Measurements from ENCODE around the gene IGSF21.

Gene IGSF21

DNA sequence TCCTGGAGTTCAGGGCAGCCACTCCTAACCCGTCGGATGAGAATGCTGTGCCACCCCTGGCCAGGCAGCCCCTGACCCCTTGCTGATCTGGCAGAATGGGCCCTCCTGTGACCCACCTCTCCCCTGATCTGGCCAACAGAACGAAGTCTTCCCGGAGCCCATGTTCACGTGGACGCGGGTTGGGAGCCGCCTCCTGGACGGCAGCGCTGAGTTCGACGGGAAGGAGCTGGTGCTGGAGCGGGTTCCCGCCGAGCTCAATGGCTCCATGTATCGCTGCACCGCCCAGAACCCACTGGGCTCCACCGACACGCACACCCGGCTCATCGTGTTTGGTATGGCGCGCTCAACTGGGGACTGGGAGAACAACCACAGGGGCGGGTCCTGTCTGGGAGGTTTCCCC lies 269.1 kb downstream of the IGSF21 start:
- DNase-seq, result no peak

- no peak for DNase-seq
These were observed 272.7 kb downstream of the IGSF21 start for GRCh38 chr1:18380288-18380687.

DNA sequence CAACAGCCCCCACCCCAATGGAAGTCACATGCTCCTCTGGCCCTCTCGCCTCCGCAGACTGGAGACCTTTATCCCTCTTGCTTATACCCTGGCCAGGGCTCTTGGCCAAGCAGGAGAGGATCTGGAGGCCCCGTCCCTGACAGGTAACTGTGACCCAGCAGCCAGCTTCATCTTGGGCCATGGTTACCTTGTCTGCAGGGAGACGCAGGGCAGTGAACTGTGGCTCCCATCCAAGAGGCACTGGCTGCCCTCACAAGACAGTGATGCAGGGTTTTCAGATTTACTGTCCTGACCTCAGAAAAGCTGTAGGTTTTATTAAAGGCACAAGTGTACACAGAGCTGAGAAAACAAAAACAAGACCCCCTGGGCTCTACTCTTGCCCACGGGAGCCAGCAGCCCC lies 276.5 kb downstream of the IGSF21 start:
- DNase-seq, result no peak

DNA sequence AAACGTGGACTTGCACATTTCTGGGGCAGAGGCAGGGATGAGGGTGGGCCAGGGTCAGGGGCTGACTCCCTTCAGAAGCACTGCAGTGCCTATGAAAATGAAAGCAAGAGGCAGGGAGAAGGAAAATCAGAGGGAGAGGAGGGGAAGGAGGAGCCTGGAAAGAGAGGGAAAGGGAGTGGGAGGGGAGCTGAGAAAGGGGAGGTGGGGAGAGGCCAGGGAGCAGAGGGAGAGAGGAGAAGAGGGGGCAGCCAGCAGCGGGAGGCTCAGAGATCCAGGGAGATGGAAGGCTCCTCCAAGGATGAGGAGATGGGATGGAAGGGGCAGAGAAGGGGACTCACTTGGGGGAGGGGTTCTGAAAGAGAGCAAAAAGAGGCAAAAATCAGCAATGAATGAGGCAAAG lies 276.9 kb downstream of the IGSF21 start:
- DNase-seq, result no peak

DNA sequence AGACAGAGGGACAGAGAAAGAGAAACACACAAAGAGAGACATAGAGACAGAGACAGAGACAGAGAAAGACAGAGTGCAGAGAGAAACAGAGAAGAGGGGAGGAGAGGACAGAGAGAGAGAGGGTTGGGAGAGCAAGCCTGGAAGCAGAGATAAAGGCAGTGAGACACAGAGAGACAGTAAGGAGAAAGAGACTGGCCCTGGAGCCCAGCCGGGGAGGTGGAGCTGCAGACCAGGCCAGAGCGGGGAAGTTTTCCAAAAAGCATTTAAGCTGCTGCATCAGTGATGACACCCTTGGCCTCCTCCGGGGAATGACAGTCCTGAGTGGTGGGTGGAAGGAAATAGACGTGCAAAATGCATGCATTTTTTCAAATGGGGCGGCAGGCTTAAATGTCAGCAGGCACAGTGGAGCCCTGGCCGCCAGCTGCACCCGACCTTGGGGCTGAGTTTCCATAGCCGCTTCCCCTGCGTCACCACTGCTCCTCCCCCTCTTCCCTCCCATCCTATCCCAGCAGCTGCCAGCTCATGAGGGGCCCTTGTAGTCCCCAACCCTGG lies 277.7 kb downstream of the IGSF21 start:
- DNase-seq, result no peak

GRCh38 chr1:18386591-18386990 lies 279.0 kb downstream of the IGSF21 start:
- DNase-seq, result no peak

- no peak for DNase-seq
These were observed 279.7 kb downstream of the IGSF21 start for GRCh38 chr1:18387307-18387706.

- no peak for DNase-seq
These were observed 283.4 kb downstream of the IGSF21 start for GRCh38 chr1:18390953-18391352.

- DNase-seq, result no peak
These were observed 287.1 kb downstream of the IGSF21 start for GRCh38 chr1:18394563-18395156.

DNA sequence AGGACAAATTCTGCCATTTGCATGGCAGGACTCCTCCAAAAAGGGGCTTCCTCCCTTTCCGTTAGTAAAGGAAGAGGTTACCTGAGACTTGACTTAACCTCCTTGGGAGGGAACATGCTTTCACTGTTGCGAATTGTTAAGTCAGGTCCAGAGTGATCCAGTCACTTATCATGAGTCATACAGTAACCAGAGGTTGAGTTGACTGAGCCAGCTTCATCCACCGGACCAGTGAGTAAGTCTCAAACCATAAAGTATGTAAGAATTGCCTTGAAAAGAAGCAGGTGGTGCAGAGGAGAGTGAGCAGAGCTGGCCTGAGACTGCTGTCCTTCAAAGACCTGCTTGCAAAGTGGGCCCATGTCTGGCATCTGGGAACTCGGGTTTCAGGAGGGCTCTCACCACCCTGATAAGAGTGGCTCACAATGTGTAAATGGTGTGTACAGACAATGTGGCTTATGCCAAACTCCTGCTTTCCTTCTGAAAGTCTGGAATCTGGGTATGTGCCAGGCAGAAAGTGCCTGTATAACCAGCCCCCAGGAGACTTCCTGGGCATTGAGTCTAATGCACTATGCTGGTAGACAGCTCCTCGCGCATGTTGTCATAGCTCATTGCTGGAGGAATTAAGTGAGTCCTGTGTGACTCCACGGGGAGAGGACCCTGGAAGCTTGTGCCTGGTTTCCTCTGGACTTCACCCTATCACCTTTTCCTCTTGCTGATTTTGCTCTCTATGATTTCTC lies 288.8 kb downstream of the IGSF21 start:
- DNase-seq, result no peak

DNA sequence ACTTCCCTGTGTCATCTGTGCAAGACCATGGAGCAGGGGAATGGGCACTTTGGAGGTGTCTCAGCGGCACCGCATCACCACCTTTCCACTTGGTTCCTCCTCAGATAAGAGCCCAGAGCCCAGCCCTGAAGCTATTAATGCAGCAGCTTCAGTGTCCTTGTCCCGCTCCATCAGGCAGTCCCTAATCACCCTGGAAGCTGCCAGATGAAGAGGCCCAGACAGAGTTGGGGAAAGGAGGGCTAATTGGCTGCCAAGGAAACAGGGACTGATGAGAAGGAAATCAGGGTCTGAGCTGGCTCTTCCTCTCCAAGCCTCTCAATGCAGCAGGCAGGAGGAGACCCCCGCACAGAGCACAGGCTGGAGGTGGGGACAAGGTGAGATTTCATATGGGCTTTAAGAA lies 290.0 kb downstream of the IGSF21 start:
- DNase-seq, result no peak

DNA sequence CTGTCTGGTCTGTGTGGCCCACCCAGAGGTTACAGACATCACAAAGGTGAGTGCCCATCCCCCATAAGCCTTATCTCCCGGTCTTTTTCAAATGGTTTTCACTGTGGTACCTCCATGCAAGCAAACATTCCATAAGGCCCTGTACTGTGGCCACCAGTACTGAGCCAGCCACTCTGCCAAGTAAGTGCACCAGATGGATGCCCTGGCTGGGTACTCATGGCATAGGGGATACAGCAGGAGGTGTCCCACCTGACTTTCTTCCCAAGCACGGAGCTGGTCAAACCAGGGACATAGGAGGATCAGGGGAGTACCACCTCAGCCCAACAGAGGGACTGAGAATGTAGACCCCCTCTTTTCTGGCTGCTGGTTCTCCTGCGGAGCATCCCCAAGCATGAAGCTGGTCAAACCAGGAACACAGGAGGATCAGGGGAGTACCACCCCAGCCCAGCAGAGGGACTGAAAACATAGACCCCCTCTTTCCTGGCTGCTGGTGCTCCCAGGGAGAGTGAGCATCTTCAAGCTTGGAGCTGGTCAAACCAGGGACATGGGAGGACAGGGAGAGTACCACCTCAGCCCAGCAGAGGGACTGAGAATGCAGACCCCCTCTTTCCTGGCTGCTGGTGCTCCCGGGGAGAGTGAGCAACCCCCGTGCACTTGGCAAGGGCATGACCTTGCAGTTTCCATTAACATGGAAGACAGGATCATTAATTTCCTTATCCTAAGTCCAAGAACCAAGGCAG lies 291.4 kb downstream of the IGSF21 start:
- no peak for DNase-seq

DNA sequence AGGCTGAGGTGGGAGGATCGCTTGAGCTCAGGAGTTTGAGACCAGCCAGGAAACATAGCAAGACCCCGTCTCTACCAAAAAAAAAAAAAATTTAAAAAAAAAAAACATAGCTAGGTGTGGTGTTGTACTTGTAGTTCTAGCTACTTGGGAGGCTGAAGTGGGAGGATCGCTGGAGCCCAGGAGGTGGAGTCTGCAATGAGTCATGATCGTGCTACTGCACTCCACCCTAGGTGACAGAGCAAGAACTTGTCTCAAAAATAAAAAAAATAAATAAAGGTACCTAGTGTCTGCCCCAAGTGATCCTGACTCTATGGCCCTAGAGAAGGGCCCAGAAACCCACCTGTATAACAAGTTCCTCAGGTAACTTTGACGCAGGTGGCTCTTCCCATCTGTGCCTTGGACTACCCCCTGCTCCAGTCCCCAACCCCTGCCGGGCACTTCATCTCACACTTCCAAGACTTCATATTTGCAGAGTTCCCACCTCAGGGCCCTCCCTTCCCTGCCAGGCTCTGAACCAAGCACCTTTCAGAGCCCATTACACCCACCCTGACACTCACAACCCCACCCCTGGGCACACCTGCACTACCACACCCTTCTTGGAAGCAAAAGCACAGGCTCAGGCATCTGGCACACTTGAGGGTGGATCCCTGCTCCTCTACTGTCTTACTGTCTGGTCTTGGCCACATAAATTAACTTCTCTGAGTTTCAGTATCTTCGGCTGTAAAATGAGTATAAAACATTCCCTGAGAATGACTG lies 292.9 kb downstream of the IGSF21 start:
- DNase-seq, result no peak

- DNase-seq, result no peak
These were observed 294.3 kb downstream of the IGSF21 start for GRCh38 chr1:18401921-18402320.

- no peak for DNase-seq
These were observed 296.9 kb downstream of the IGSF21 start for GRCh38 chr1:18404460-18404859.

GRCh38 chr1:18407166-18408045 lies 299.8 kb downstream of the IGSF21 start:
- no peak for DNase-seq

DNA sequence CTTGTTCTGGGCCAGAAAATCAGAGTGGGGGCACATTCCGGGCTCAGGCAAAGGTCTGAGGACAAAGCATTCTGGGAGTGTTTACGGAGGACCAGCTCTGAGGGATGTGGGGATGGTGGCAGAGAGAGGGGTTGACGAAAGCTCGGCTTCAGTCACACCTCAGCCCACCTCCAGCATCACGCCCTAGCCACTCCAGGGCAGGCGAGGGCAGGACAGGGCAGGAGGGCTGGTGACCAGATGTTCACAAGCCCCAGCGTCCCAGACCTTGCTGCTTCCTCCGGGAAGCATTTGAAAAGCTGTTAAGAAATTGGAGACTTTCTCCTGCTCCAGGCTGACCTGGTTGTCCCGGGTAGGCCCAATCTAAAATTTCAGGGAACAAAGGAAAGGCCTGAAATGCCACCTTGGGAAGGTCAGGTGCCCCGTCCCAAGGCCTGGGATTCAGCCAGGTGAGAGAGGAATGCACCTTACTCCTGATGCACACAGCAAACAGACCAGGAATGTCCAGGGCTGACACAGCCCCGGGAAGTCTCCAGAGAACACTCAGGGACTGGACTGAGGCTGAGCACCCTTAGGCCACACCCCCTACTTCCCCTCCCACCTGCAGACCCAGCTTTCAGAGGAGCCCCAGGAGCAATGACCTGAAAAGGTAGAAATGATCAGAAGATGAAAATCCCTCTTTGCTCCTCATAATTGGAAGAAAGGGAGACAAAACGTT lies 301.2 kb downstream of the IGSF21 start:
- DNase-seq, result no peak

DNA sequence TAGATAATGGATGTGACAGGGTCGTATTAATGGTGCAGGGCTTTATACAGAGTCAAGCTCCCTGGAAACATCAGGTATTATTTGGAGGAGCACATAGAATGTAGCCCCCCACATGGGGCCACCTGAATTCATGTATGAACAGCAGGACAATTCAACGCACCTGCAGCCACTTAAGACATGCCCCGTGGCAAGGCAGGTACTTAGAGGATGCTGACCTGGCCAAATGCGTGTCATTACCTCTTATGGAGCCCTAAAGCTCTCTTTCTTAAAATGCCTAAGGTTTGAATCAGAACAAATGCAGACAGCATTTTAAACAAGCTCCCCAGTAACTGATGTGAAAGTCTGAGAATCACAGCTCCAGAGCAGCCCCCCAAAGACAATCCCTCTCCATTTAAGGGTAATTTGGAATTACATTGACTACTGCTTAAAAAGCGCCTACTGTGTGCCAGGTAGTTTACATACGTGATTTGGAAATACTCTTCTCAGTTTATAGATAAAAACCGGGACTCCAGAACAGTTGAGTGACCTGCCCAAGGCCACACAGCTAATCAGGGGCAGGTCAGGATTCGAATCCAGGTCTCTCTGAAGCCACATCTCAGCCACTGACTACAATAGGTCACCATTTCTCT lies 302.1 kb downstream of the IGSF21 start:
- DNase-seq, result no peak

- DNase-seq, result no peak
These were observed 302.8 kb downstream of the IGSF21 start for GRCh38 chr1:18410407-18410806.

GRCh38 chr1:18411321-18411720 lies 303.7 kb downstream of the IGSF21 start:
- DNase-seq, result no peak
